Measurements from ENCODE around the gene SERPINE2.
"Not testable (repeated sequence)": the region's sequence is repeated elsewhere in the genome, so short reads cannot be mapped to it uniquely, and the experiment has no call there.

Gene SERPINE2

DNA sequence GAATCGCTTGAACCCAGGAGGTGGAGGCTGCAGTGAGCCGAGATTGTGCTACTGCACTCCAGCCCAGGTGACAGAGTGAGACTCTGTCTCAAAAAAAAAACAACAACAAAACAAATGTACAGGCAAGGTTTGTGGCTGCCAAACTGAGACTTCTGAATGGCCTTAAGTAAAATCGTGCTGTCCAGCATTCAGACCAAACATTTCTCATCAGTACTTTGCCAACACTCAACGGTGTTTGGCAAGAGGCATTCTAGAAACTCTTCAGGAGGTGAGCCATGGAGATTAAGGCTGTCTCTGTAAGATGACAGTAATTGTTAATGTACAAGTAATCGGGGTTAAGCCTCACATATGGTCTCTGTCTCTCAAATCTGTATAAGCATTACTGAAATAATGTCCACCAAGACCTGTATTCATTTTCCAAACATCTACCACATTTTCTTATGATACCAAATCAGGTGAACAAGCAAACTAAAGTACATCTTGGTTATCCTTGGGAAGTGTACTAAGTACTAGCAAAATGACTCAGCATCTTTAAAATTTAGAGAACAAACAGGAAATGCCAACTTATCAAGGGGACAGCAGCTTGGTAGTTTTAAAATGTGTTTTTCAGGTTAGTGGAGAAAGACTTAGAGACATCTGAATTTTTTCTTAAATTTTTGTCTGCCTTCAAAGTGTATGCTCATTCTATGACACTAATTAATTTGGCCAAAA is 29.3 kb downstream of the SERPINE2 start:
- DNase-seq: no peak

- DNase-seq: no peak
Measured at GRCh38 chr2:224008702-224009261, 30.3 kb downstream of the SERPINE2 start.

GRCh38 chr2:224004105-224004695 is 34.9 kb downstream of the SERPINE2 start:
- DNase-seq: no peak

- not testable (repeated sequence) for DNase-seq
Measured at GRCh38 chr2:224000662-224001061, 38.4 kb downstream of the SERPINE2 start.

DNA sequence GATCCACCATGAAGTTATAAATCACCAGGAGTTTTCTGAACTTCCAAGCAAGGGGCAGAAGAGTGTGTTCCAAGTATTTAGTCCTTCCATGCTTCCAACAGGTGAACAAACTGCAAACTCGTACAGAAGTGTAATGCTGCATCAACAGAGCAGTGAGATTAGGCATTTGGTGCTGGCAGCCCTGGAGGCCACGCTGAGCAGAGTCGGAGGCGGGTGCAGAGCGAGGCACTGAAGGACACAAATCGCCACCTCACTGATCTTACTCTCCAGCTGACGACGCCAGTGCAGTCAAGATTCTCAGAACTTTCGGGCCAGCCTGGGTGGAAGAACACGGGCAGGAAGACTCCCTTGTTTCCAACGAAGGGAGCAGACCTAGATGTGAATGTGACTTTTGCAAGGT is 39.2 kb downstream of the SERPINE2 start:
- DNase-seq: no peak

DNA sequence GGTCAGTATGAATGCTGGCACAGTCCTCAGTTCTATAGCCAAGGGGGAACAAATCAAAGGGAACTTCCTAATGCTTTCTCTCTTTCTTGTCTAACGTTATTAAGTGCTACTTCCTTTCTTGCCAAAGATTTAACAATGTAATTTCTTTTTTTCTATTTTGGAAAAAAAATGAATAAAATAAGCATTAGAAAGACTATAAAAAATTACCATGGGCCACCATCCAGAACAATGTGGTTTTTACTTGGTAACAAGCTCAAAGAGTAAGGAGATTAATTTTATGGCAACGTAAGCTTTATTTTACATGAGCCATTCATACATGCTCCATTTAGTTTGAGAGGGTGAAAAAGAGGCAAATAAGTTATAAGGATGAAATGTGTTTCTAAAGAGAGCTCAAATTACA is 40.1 kb downstream of the SERPINE2 start:
- DNase-seq: no peak

DNA sequence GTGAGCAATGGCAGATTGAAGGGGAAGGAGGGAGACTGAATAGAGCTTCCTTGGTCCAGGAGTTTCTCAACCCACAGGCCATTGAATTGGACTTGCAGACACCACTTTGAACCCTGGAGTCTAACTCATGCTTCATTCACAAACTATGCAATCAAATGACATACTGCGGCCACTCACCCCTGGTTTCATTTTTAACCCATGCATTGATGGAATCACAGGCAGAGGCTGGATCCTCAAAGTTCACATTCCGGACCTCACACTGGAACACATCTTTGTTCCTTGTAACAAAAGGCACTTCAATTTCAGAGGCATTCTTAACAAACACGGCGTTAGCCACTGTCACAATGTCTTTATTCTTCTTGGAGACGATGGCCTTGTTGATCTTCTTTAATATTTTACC is 41.1 kb downstream of the SERPINE2 start:
- no peak for DNase-seq

DNA sequence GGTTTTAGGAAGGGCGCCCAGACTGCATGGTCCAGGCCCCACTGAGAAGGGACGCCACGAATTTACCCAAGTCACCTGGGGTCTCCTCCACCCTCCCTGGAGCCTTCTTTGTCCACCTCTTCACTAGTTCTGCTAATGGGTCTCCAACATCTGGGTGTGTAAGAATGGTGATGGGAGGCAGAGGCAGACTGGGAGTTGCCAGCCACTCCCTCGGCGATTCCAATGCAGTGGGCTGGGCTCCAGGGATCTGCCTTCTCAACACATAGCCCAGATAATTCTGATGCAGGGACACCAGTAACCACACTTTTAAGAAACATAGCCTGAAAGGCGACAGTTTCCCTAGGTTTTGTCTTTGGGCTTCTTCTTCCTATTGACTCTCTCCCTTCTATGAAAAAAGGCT is 42.7 kb downstream of the SERPINE2 start:
- DNase-seq: no peak

GRCh38 chr2:223995569-223995968 is 43.5 kb downstream of the SERPINE2 start:
- no peak for DNase-seq

DNA sequence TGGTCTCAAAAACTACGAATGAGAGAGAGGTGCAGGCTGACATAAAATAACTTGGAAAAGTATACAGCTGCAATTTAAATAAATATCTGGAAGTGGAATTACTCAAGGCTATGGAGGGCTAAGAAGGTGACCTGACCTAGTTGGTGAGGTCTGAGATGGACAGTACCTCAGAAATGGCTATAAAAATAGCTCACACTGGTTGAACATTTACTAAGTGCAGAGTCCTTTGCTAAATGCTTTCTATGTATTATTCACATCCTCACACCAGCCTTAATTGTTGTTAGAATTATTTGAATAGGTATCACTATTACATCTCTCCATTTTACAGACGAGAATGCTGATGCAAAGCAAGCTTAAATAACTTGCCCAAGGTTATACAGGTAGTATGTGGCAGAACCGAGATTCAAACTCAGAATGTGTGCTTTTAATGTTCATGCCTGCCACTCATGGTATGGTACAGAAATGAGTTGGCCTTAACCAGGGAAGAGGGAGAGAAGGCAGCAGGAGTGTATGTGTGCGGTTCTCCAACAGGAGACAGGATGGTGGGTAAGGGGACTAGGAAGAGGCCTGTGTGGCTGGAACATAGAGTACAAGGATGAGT is 44.4 kb downstream of the SERPINE2 start:
- DNase-seq: no peak

DNA sequence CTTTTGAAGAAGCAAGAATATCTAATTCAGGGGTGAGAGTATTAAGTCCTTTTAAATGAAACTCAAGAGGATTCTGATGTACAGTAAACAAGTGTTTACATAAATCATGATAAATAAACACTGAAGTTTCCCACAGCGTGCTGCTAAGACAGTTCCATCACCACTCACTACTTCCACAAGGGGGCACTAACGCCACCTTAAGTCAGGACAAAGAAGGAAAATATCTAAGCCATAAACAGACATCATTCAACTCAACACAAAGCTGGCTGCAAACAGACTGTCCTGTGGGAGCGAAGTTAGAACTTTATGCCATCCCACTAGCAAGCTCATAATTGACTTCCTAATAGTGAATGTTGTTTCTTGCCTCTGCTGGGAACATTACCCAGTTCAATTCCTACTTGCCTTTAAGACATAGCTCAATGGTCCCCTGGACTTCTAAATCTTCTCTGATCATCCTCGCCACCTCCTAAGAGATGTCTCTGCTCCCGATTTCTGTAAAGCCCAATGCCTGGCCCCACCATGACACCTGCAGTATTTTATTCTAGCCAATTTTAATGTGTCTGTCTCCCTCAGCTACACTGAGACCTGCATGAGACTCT is 45.4 kb downstream of the SERPINE2 start:
- DNase-seq: peak; percentile 38

- DNase-seq: no peak
Measured at GRCh38 chr2:223991611-223992010, 47.5 kb downstream of the SERPINE2 start.

- DNase-seq: no peak
Measured at GRCh38 chr2:223989856-223990232, 49.2 kb downstream of the SERPINE2 start.

DNA sequence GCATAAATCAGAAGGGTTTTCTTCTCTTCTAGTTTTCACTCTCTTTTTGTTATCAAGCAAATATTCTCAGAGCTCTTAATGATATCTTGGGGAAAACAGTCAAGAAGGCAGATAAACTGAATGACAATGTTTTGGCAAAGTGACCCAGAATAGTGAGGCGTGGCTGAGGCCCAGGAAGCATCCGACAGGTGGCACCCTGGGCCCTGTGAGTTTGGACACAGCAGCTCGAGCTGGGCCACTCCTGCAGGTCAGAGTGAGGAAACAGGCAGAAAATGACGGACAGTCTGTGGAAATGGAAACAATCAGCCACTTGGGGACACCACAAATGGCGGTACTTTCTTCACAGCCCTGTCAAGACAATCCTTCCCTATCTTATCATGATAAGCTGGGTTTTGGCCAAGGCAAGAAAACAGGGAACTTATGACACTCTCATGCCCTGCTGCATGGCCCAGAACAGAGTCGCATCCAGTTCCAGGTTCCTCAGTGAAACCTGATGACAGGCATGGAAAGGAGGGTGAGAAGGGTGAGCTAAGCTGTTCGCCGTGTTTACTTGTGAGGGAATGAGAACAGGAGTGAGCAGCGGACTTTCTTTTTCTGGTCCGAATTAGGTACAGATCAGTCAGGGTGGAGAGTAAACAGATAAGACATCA is 49.8 kb downstream of the SERPINE2 start:
- DNase-seq: no peak

DNA sequence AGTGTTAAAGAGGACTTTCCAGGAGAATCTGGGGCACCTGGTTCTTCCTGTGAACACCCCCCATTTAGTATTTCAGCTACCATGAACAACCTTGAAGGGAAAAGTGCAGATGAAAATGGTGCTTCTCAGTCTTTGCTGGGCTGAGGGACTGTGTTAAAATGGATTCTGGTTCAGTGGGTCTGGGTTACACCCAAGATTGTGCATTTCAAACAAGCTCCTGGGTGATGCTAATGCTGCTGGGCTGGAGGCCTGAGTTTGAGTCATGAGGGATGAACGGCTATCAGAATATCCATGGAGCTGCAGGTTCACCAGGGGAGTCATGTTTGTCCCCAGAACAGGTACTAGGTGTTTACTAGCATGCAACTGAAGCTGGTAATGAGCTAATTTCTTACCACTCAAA is 57.8 kb downstream of the SERPINE2 start:
- no peak for DNase-seq

GRCh38 chr2:223980803-223981202 is 58.3 kb downstream of the SERPINE2 start:
- DNase-seq: no peak

GRCh38 chr2:223980397-223980735 is 58.7 kb downstream of the SERPINE2 start:
- DNase-seq: no peak

- DNase-seq: no peak
Measured at GRCh38 chr2:223979730-223980396, 59.2 kb downstream of the SERPINE2 start.

DNA sequence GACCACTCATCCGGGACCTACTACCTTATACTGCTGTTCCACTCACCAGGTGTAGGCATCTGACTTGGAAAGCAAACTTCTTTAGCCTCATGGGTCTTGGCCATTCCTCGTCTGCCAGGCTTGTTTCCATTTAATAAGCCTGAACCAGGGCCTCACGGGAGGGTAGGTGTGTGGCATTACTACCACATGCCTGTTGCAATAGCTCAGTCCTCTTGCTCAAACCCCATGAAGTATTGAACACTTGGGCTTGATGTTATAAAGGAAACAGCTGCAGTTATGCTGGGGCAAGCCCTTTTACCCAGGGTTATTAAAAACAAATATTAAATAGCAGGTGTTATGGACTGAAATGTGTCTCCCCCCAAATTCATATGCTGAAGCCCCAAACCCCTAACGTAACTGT is 60.6 kb downstream of the SERPINE2 start:
- DNase-seq: no peak

DNA sequence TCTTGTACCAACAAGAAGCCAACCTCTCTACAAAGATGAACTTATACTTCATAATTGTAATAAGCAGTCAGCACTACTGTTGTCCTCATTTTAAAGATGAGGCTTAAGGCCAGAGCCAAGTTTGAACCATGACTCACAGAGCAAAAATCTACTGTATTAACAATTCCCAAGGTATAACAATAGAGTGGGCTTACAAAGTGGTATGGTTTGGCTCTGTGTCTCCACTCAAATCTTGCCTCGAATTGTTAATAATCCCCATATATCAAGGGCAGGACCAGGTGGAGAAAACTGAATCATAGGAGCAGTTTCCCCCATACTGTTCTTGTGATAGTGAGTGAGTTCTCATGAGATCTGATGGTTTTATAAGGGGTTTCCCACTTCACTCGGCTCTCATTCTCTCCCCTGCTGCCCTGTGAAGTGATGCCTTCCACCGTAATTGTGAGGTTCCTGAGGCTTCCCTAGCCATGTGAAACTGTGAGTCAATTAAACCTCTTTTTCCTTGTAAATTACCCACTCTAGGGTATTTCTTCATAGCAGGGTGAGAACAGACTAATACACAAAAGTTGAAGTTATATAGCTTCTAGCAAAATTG is 62.4 kb downstream of the SERPINE2 start:
- DNase-seq: no peak

DNA sequence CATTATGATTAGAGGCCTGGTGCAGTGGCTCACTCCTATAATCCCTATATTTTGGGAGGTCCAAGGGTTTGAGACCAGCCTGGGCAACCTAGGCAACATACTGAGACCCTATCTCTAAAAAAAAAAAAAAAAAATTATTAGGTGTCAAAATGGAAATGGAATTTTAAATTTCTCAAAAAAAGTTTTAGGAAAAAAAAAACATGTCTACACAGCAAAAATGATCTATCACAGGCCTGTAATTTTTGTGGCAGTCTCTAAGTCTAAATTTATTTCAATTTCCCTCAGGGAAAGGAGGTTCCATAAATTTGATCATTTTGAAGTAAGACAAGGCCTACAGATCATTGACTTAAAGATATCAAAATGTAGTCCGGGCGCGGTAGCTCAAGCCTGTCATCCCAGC is 65.5 kb downstream of the SERPINE2 start:
- no peak for DNase-seq

DNA sequence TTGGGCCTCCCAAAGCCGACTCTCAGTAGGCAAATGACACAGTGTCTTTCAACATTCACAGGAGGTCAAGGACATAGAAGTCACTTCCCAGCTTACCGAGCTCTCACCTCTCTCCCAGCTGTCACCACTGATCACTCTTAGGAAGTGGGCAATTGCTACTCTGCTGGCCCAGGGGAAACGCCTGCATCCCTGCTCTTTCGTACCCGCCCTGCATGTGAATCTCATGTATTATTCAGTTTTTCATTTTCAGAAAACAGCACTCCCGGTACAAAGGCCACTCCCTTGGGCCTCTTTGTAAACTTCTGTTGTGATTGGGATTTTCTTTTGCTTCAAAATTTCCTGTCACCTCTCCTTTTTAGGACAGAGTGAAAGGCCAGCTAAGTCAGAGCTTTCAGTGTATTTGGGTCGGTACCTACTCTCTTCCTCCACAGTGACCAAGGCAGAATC is 66.4 kb downstream of the SERPINE2 start:
- no peak for DNase-seq

Measured in activated CD4-positive, alpha-beta T cell treated with anti-CD3 and anti-CD28 coated beads for 1 hour (primary cell).